ENCODE results near the gene HOXB7.

DNA sequence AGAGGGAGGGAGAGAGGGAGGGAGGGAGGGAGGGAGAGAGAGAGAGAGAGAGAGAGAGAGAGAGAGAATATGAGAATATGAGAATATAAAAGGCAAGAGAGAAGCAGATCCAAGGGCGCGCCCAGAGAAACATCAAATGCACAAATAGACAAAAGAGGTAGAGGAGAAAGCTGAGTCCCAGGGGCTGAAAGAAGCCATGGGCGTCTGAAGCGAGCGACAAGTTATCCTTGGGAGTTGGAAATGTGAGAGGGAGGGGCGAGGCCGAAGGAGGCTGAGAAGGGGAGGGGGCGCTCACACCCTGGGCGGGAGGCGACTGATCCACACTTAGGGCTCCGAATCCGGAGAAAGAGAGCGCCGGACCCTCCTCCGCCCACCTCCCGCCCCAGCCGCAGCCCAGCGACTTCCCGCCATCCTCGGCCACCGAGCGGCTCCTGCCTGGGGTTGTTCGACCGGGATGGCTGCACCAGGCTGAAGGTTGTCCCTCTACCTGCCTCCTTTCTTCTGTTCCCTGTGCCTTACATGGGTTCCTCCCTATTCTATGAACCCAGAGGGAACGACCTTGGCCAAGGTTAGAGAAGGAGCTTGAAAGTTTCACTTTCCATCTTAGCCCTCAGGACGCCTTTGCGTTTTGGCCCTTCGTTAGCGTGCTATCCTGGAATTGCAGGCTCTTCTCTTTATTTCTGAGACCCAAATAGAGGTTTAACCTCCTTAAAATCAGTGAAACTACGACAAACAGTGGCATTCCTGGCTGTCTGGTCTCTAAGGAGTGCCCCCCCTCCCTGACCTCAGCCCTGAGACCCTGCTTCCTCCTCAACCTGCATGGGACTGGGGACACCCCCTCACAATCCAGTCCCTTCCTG, 36.5 kb upstream of the HOXB7 start:
- TF ChIP-seq EZH2phosphoT487 (IDR thresholded peaks at IDR 0.05; ENCODE audit: borderline replicate concordance, low read depth, low read length) = no peak
- TF ChIP-seq, protein P1, sequence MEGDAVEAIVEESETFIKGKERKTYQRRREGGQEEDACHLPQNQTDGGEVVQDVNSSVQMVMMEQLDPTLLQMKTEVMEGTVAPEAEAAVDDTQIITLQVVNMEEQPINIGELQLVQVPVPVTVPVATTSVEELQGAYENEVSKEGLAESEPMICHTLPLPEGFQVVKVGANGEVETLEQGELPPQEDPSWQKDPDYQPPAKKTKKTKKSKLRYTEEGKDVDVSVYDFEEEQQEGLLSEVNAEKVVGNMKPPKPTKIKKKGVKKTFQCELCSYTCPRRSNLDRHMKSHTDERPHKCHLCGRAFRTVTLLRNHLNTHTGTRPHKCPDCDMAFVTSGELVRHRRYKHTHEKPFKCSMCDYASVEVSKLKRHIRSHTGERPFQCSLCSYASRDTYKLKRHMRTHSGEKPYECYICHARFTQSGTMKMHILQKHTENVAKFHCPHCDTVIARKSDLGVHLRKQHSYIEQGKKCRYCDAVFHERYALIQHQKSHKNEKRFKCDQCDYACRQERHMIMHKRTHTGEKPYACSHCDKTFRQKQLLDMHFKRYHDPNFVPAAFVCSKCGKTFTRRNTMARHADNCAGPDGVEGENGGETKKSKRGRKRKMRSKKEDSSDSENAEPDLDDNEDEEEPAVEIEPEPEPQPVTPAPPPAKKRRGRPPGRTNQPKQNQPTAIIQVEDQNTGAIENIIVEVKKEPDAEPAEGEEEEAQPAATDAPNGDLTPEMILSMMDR (conservative IDR thresholded peaks at IDR 0.05; ENCODE audit: low read length) = no peak

Data from OCI-LY7 (cell line).